Posterior cingulate gyrus (tissue), 11 donors: Measurements from ENCODE around the gene URAD.
A peak's percentile ranks its signal among the peaks of the same experiment; 100 is the strongest.
"Not testable (repeated sequence)": the region's sequence is repeated elsewhere in the genome, so short reads cannot be mapped to it uniquely, and the experiment has no call there.

ENCODE experiments used
- DNase-seq, 10 donors: peaks; one replicate each; pipeline versions ENCODE4 v3.0.0 to v3.0.0-alpha.2; 2020 to 2021; ENCODE audit warnings: mixed read lengths in 3 of 10
- intact Hi-C: fragments of 100-400 bp; cut with DNase I; formaldehyde crosslinking; loops from one replicate; pipeline ENCODE4 v1.15.1; 2023

URAD gene

GRCh38 chr13:27971776-27972477 is 16.6 kb downstream of the URAD start:
- peak in 1 of 10 donors; percentile 41 for DNase-seq
- intact Hi-C loops: no loop called here

GRCh38 chr13:27971236-27971645 is 17.3 kb downstream of the URAD start:
- peak in 1 of 10 donors; percentile 36 for DNase-seq
- intact Hi-C loops: no loop called here

- intact Hi-C loops: no loop called here
These were observed 17.9 kb downstream of the URAD start for GRCh38 chr13:27970382-27971235.

GRCh38 chr13:27969866-27970229 is 18.6 kb downstream of the URAD start:
- intact Hi-C loops: no loop called here
- DNase-seq: no peak

More at GRCh38 chr13:27970382-27971235, 17.9 kb downstream of the URAD start:
- DNase-seq: peak in 1 of 10 donors; percentile 57

- DNase-seq: no peak
- intact Hi-C loops: no loop called here
These were observed 19.2 kb downstream of the URAD start, which contains the start of gene CDX2 for GRCh38 chr13:27969082-27969865. TSS of gene CDX2 (minus strand) at chr13:27969315. CDS start at chr13:27969006, 309 bp downstream.

- DNase-seq: peak in 1 of 10 donors; percentile 34
- intact Hi-C loops: no loop called here
These were observed 20.0 kb downstream of the URAD start for GRCh38 chr13:27968316-27969081.

- intact Hi-C loops: no loop called here
- no peak for DNase-seq
These were observed 20.7 kb downstream of the URAD start for GRCh38 chr13:27967736-27968315.

GRCh38 chr13:27967203-27967735 is 21.2 kb downstream of the URAD start:
- intact Hi-C loops: no loop called here
- no peak for DNase-seq

- peak in 1 of 10 donors; percentile 44 for DNase-seq
These were observed 21.8 kb downstream of the URAD start for GRCh38 chr13:27966641-27967202.

GRCh38 chr13:27965740-27966640 is 22.5 kb downstream of the URAD start:
- intact Hi-C loops: no loop called here
- DNase-seq: peak in 1 of 10 donors; percentile 59

More at GRCh38 chr13:27966641-27967202, 21.8 kb downstream of the URAD start:
- intact Hi-C loops: no loop called here

- intact Hi-C loops: no loop called here
- peak in 1 of 10 donors; percentile 33 for DNase-seq
These were observed 23.2 kb downstream of the URAD start for GRCh38 chr13:27965343-27965739.

- intact Hi-C loops: no loop called here
- DNase-seq: peak in 1 of 10 donors; percentile 74
These were observed 23.7 kb downstream of the URAD start for GRCh38 chr13:27964741-27965323.

- intact Hi-C loops, DNase-seq: not testable (repeated sequence)
These were observed 24.3 kb downstream of the URAD start for GRCh38 chr13:27964206-27964605.

GRCh38 chr13:27963491-27963890 is 25.0 kb downstream of the URAD start:
- no peak for DNase-seq
- intact Hi-C loops: no loop called here

GRCh38 chr13:27962982-27963381 is 25.5 kb downstream of the URAD start:
- DNase-seq: peak in 1 of 10 donors; percentile 57
- intact Hi-C loops: no loop called here

GRCh38 chr13:27962128-27962841 is 26.2 kb downstream of the URAD start:
- intact Hi-C loops: no loop called here
- DNase-seq: peak in 1 of 10 donors; percentile 43
